ENCODE results near the gene AHRR. TPM values are rescaled to one million over a fixed set of nuclear protein-coding genes. Genes with fewer than 3 reads are reported as not detected.

Gene AHRR
- total and polyA plus RNA-seq, 7 donors, result under 0.01 to 1.8 (median 1.0) TPM; not detected in 1

DNA sequence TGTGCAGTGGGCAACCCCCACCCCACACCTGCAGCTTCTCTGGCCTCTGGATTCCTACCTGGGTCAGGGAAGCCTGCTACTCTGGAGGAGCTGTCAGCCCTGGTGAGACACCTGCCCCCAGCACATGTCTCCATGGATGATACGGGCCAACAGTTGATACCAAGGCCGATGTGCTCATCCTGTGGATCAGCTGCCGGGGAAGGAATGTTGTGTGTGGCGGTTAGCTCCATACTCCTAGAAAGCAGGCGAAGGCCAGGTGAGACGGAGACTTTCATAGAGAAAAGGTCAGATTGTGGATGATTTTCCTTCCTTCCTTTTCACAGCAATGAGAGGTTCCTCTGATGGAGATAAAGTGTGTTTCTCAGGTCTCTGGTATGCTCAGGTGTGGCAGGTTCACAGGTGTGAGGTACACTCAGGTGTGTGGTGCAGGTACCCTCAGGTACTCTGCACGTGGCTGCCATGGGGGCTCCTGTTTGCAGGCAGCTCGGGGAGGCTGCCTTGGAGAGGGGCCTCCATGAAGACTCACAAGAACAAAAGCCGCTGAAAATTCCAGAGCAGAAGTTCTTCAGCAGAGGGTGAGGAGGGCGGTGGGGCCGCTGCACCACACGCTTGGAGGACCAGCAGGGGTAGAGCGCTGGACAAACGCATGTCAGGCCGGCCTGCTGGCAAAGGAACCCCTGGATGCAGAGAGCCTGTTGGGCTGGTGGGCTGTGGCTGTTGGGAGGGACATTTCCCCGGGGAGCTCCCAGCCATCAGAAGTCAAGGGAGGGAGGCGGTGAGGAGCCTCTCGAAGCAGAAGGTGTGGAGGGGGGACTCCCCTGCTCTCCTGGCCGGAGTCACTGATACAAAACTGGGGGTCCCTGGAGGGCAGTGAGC lies 5.1 kb upstream of the AHRR start:
- intact Hi-C loops (cut with DNase I), result no loop called here
- Histone ChIP-seq H3K9me3 (no peaks in the 10 kb centered on the region), H3K4me1 (peaks cover 0 to 20% (median 13%) of the 10 kb centered on the region in 4 donors), H3K4me3 (no peak overlapping the region), H3K27ac (no peak overlapping the region), H3K27me3 (peaks cover 15 to 33% (median 28%) of the 10 kb centered on the region in 3 donors), H3K36me3 (peaks cover 0 to 45% (median 15%) of the 10 kb centered on the region in 4 donors)
- DNase-seq, result no peak
- TF ChIP-seq EP300 (IDR thresholded peaks at IDR 0.05) (no peak), POLR2A (IDR thresholded peaks at IDR 0.05) (no peak), POLR2AphosphoS5 (IDR thresholded peaks at IDR 0.05) (no peak)
- TF ChIP-seq, protein P1, sequence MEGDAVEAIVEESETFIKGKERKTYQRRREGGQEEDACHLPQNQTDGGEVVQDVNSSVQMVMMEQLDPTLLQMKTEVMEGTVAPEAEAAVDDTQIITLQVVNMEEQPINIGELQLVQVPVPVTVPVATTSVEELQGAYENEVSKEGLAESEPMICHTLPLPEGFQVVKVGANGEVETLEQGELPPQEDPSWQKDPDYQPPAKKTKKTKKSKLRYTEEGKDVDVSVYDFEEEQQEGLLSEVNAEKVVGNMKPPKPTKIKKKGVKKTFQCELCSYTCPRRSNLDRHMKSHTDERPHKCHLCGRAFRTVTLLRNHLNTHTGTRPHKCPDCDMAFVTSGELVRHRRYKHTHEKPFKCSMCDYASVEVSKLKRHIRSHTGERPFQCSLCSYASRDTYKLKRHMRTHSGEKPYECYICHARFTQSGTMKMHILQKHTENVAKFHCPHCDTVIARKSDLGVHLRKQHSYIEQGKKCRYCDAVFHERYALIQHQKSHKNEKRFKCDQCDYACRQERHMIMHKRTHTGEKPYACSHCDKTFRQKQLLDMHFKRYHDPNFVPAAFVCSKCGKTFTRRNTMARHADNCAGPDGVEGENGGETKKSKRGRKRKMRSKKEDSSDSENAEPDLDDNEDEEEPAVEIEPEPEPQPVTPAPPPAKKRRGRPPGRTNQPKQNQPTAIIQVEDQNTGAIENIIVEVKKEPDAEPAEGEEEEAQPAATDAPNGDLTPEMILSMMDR (IDR thresholded peaks at IDR 0.05), result no peak
- WGBS, 2 donors, result 86 to 89% methylated on average over 19 of the region's 19 CpGs

DNA sequence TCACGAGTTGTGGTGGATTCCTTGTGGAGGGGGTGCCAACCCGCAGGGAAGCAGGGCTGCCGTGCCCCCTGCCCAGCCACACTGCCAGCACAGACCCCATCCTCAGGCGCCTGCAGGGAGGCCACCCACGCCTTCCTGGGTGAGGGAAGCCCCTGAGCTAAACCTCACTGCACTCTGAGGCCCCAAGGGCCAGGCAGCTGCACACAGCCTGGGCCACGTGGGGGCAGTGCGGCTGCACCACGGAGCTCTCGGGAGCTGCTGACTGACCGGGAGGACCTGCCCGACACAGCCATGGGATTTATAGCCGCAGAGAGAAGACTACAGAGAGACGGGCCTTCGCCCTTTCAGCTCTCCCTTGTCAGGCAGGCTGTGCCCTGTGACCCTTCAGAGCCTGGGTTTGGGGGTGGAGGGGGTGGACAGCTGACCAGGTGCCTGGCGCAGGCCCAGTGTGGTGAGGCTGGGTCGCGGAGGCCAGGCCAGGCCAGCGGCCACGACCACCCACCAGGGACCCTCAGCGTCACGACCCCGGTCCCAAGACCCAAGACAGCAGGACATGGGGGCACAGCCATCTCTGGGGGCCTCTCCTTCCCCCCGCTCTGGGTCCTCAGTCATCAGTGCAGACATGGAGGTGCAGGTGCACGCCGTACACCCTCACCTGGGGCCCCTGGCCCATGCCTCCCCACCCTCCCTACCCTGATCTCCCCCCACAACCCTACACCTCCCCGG lies 4.3 kb upstream of the AHRR start:
- TF ChIP-seq, protein P1 (IDR thresholded peaks at IDR 0.05), result peak in 2 of 4 experiments; percentile 25 to 30
- no peak for TF ChIP-seq EP300 (IDR thresholded peaks at IDR 0.05)
- no peak overlapping the region for H3K4me3 ChIP-seq
- peaks cover 0 to 39% (median 15%) of the 10 kb centered on the region in 4 donors for H3K36me3 ChIP-seq
- no peaks in the 10 kb centered on the region for H3K9me3 ChIP-seq
- H3K27ac ChIP-seq, result no peak overlapping the region
- H3K4me1 ChIP-seq, result peaks cover 0 to 28% (median 20%) of the 10 kb centered on the region in 4 donors
- DNase-seq, result no peak
- WGBS, 2 donors, result 53 to 59% methylated on average over 26 of the region's 26 CpGs
- intact Hi-C loops (cut with DNase I), result no loop called here
- peaks cover 21 to 41% (median 36%) of the 10 kb centered on the region in 3 donors for H3K27me3 ChIP-seq

DNA sequence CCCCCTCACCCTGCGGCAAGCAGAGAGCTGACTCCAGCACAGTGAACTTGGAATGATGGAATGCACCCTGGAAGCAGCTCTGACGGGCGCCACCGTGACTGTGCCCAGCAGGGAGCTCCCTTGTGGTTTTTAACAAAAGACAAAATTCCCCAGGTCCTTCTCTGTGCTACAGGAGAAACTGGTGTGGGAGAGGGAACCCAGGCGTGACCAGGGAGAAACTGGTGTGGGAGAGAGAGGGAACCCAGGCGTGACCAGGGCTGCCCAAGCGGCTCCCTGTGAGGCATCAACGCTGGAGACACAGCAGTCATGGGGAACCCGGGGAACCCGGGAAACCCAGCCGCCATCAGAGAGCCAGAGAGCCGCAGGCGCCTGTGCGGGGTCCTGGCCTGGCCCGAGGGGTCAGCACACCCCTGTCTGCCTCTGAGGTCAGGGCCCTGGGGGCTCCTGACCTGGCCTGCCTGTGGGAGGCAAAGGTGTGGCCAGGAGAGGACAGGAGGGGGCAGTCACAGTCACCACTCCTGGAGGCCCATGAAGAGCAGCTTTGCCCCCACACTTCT lies 3.1 kb upstream of the AHRR start:
- no peak for DNase-seq
- Histone ChIP-seq H3K27me3 (peaks cover 23 to 51% (median 45%) of the 10 kb centered on the region in 3 donors), H3K4me1 (peaks cover 0 to 33% (median 24%) of the 10 kb centered on the region in 4 donors), H3K36me3 (peaks cover 0 to 35% (median 11%) of the 10 kb centered on the region in 4 donors), H3K9me3 (no peaks in the 10 kb centered on the region), H3K27ac (no peak overlapping the region), H3K4me3 (no peak overlapping the region)
- WGBS, 2 donors, result 16 to 46% methylated on average over 15 of the region's 15 CpGs
- no peak for TF ChIP-seq EP300 (IDR thresholded peaks at IDR 0.05)
- no peak for TF ChIP-seq POLR2AphosphoS5 (IDR thresholded peaks at IDR 0.05)
- TF ChIP-seq, protein P1 (IDR thresholded peaks at IDR 0.05), result no peak
- no peak for TF ChIP-seq POLR2A (IDR thresholded peaks at IDR 0.05)
- intact Hi-C loops (cut with DNase I), result no loop called here

DNA sequence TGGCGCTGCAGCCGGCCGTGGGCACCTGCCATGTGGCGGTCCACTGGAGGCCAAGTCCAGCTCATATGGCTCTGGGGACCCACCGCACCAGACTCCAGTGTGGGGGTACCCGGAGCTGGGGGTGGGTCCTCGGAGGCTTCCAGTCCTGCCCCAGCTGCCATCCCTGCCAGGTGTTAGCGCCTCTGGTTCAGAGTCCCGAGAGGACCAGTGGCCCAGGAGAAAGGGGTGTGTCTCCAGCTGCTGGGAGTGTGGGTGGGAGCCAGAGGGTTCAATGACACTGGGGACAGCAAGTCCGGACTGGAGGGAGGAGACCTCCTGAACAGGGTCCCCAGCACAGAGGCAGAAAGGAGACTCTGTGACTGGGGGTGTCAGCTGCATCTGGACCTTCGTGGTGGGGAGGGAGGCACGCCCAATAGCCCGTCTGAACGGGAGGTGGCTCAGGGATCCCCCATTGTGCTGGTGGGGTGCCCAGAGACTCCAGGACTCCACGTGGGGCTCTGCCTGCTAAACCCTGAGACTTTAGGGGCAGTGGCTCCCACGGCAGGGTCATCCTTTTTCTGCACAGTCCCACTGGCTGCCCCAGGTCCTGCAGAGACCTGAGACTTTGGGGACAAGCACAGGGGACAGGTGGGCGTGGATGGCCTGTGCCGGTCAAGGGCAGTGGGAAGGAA lies 2.4 kb upstream of the AHRR start:
- H3K4me3 ChIP-seq, result no peak overlapping the region
- peaks cover 23 to 58% (median 45%) of the 10 kb centered on the region in 3 donors for H3K27me3 ChIP-seq
- no peak overlapping the region for H3K27ac ChIP-seq
- H3K4me1 ChIP-seq, result peaks cover 0 to 33% (median 24%) of the 10 kb centered on the region in 4 donors
- TF ChIP-seq EP300 (IDR thresholded peaks at IDR 0.05), result no peak
- TF ChIP-seq POLR2A (IDR thresholded peaks at IDR 0.05), result no peak
- no peak for TF ChIP-seq POLR2AphosphoS5 (IDR thresholded peaks at IDR 0.05)
- TF ChIP-seq, protein P1 (IDR thresholded peaks at IDR 0.05), result no peak
- peaks cover 0 to 29% (median 8%) of the 10 kb centered on the region in 4 donors for H3K36me3 ChIP-seq
- no peak for DNase-seq
- no peaks in the 10 kb centered on the region for H3K9me3 ChIP-seq
- intact Hi-C loops (cut with DNase I), result no loop called here
- 14 to 54% methylated on average over 18 of the region's 18 CpGs for WGBS, 2 donors

Measured in sigmoid colon (tissue), 7 donors.